Measurements from ENCODE around the gene MAP3K8.
"Not testable (repeated sequence)": the region's sequence is repeated elsewhere in the genome, so short reads cannot be mapped to it uniquely, and the experiment has no call there.

Gene MAP3K8

GRCh38 chr10:30463944-30464451 is 30.0 kb downstream of the MAP3K8 start:
- no peak overlapping the region for H3K27ac ChIP-seq
- TF ChIP-seq CTCF (conservative IDR thresholded peaks at IDR 0.05) (no peak), ZFX (IDR thresholded peaks at IDR 0.05) (no peak)

GRCh38 chr10:30464675-30465074 is 30.7 kb downstream of the MAP3K8 start:
- TF ChIP-seq CTCF (conservative IDR thresholded peaks at IDR 0.05) (no peak), ZFX (IDR thresholded peaks at IDR 0.05) (no peak)
- no peak overlapping the region for H3K27ac ChIP-seq

- no peak overlapping the region for H3K27ac ChIP-seq
- no peak for TF ChIP-seq ZFX (IDR thresholded peaks at IDR 0.05)
- TF ChIP-seq CTCF (conservative IDR thresholded peaks at IDR 0.05): no peak
Observed at GRCh38 chr10:30466445-30466844, 32.5 kb downstream of the MAP3K8 start.

- no peak for TF ChIP-seq ZFX (IDR thresholded peaks at IDR 0.05)
- no peak for TF ChIP-seq CTCF (conservative IDR thresholded peaks at IDR 0.05)
- no peak overlapping the region for H3K27ac ChIP-seq
Observed at GRCh38 chr10:30467651-30468338, 33.8 kb downstream of the MAP3K8 start.

GRCh38 chr10:30472414-30473155 is 38.6 kb downstream of the MAP3K8 start:
- TF ChIP-seq CTCF (conservative IDR thresholded peaks at IDR 0.05) (no peak), ZFX (IDR thresholded peaks at IDR 0.05) (no peak)
- H3K27ac ChIP-seq: no peak overlapping the region

GRCh38 chr10:30475515-30475914 is 41.5 kb downstream of the MAP3K8 start:
- H3K27ac ChIP-seq: not testable (repeated sequence)

GRCh38 chr10:30476511-30477155 is 42.6 kb downstream of the MAP3K8 start:
- no peak for TF ChIP-seq CTCF (conservative IDR thresholded peaks at IDR 0.05)
- TF ChIP-seq ZFX (IDR thresholded peaks at IDR 0.05): no peak
- no peak overlapping the region for H3K27ac ChIP-seq

- not testable (repeated sequence) for H3K27ac ChIP-seq
Observed at GRCh38 chr10:30479513-30479912, 45.5 kb downstream of the MAP3K8 start.
